Measurements from ENCODE around the gene IL25. TPM values are rescaled to one million over a fixed set of nuclear protein-coding genes. Genes with fewer than 3 reads are reported as not detected.
"Not testable (repeated sequence)": the region's sequence is repeated elsewhere in the genome, so short reads cannot be mapped to it uniquely, and the experiment has no call there.

IL25 gene
- total RNA-seq, 2 donors from 2014 or later = not detected

GRCh38 chr14:23382731-23383440 is 10.3 kb downstream of the IL25 start:
- intact Hi-C loops (cut with DNase I, micrococcal nuclease) = loop anchor here in 1 of 2 donors (10.0 kb wide), 1 partner anchor 118 kb away; no protein-coding TSS in a partner anchor
- ATAC-seq (no peak), DNase-seq (no peak)

DNA sequence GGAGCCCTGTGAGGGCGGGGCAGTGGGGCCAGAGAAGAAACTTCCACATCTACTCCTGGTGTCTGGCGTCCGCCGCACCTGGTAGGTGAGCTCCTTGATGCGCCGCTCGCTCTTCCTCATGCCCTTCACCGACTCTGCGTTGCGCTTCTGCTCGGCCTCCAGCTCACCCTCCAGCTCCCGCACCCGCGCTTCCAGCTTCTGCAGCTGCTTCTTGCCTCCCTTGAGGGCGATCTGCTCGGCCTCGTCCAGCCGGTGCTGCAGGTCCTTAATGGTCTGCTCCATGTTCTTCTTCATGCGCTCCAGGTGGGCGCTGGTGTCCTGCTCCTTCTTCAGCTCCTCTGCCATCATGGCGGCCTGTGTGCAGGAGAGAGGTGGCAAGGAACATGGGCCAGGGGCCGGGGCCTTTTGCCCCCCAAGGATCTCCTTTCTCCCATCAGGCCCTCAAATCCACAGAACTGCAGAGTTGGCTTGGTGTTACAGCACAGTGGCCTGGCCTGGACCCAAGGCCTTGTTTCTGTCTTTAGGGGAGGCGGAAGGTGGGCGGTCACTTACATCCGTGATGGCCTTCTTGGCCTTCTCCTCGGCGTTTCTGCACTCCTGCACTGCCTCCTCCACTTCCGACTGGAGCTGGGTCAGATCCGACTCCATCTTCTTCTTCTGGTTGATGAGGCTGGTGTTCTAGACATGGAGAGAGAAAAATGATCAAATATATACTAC is 11.9 kb downstream of the IL25 start:
- intact Hi-C loops (cut with DNase I, micrococcal nuclease) = loop anchor here in 1 of 2 donors (10.0 kb wide), 1 partner anchor 120 kb away; no protein-coding TSS in a partner anchor
- ATAC-seq = no peak

DNA sequence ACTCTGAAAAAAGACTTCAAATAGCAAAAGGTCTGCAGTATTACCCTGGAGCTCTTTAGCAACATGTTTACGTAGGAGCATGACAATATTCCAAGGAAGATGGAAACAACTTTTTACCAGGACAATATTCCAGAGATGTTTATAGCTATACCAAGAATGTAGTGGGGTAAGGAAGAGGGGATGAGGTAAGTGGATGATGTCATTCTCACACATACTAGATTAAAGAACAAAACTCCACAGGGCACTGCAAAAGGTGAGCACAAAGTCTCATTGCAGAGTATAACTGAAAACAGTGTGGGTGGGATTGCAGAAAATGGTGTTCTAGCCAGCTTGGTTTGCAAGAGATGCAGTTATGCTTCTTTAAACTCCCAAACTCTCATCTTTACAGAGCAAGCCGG is 12.6 kb downstream of the IL25 start:
- ATAC-seq (no peak), DNase-seq (no peak)
- intact Hi-C loops (cut with DNase I, micrococcal nuclease) = loop anchor here in 1 of 2 donors (10.0 kb wide), 1 partner anchor 120 kb away; no protein-coding TSS in a partner anchor

More for the DNA sequence above, 11.9 kb downstream of the IL25 start:
- no peak for DNase-seq

DNA sequence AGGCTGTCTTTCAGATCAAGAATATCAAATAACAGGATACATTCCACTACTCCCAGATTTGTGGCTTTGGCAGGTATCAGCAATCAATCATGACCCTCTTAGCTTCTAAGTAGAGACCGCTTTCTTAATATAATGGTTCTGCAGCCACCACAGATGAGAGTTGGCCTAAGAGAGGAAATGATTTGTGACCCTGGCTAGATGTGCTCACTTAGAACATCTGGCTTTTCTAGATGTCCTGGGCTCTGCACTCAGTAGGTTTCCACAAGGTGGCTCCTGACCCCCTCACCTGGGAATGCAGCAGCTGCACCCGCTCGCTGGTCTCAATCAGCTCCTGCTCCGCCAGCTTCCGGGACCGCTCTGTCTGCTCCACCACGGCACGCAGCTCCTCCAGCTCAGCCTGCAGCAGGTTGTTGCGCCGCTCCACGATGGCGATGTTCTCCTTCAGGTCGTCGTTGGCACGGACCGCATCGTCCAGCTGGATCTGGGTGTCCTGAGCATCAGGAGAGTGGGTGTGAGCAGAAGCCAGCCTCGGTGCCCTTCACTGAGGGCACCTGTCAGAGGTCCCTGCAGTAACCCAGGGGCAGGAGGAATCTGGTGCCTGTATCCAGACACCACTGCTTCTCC is 13.1 kb downstream of the IL25 start:
- intact Hi-C loops (cut with DNase I, micrococcal nuclease) = loop anchor here in 1 of 2 donors (10.0 kb wide), 1 partner anchor 121 kb away; no protein-coding TSS in a partner anchor
- no peak for ATAC-seq
- no peak for DNase-seq

- not testable (repeated sequence) for ATAC-seq, DNase-seq
- intact Hi-C loops (cut with DNase I, micrococcal nuclease) = loop anchor here in 1 of 2 donors (10.0 kb wide), 1 partner anchor 121 kb away; no protein-coding TSS in a partner anchor
Observed at GRCh38 chr14:23386266-23386657, 13.7 kb downstream of the IL25 start.

- intact Hi-C loops (cut with DNase I, micrococcal nuclease) = loop anchor here in 1 of 2 donors (10.0 kb wide), 1 partner anchor 122 kb away; no protein-coding TSS in a partner anchor
- DNase-seq (no peak), ATAC-seq (no peak)
Observed at GRCh38 chr14:23386999-23387398, 14.4 kb downstream of the IL25 start.

DNA sequence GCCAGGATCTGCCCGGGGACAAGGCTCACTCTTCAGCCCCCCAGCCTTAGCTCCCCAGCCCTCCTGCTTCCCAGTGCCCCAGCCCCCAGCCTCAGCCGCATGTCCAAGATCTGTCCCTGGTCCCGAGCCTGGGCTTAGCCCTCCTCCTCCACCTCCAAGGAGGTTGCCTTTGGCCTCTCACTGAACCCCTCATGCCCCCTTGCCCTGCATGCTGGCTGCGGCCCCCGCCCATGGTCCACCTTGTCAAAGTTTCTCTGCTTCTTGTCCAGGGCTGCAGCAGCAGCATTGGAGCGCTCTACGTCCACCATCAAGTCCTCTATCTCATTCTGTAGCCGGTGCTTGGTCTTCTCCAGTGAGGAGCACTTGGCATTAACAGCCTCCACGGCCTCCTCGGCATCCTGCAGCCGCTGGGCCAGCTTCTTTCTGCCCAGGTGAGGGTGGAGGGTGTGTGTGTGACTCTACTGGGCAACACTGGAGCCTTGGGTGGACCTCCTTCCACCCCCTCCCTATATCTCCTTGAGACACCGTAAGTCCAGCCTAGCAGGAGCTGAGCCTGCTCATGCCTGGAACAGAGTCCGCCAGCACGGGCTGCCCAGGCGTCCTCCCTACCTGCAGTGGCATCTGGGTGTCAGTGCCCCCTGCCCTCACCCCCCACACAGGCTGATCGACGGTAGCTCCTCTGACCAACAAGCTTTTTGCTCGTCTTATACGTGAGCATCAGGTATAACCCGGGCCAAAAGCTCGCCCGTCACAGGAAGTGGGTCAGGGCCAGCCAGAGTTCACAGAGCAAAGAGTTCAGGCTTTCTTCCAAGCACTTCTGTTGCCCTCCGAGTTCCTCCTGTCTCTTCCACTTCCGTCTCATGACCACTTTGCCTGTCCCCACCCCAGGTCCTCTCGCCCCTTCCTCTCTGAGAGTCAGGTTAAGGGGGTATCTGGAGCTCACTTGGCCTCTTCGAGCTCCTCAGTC is 15.6 kb downstream of the IL25 start:
- ATAC-seq = no peak

DNA sequence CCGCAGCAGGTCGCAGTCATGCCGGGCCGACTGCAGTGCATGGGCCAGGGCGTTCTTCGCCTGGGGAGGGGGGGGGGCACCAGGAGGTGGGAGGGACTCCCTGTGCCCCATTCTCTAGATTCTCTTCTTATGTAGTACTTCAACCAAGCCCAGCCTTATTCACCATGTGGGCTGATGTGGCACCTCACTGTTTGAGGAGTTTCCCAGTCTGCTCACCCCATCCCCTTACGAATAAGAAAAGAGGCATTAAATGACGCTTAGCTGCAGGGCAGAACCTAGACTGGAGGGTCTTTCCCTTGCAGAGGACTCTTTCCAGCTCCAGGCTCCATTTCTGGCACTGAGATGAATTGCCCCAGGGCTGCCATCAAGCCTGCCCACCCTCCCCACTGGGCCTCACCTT is 16.4 kb downstream of the IL25 start:
- no peak for ATAC-seq
- DNase-seq = no peak
- intact Hi-C loops (cut with DNase I, micrococcal nuclease) = loop anchor here in 1 of 2 donors (10.0 kb wide), 1 partner anchor 124 kb away; no protein-coding TSS in a partner anchor

More for the DNA sequence above, 15.6 kb downstream of the IL25 start:
- no peak for DNase-seq
- intact Hi-C loops (cut with DNase I, micrococcal nuclease) = loop anchor here in 1 of 2 donors (10.0 kb wide), 1 partner anchor 123 kb away; no protein-coding TSS in a partner anchor

DNA sequence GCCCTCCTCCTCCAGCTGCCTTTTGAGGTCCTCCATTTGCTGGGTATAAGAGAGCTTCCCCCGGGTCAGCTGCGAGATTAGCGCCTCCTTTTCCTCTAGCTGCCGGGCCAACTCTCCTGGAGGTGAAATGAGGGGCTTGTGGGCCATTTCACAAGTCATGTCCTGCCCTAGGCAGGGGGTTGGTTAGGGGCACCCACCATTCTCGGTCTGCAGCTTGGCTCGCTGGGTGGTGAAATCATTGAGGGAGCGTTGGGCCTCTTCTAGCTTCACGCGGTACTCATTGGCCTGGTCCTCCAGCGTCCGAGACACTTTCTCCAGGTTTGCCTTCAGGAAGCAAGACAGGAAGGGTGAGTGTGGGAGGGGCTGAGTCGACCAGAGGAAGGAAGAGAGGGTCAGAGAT is 16.8 kb downstream of the IL25 start:
- no peak for ATAC-seq
- intact Hi-C loops (cut with DNase I, micrococcal nuclease) = loop anchor here in 1 of 2 donors (10.0 kb wide), 1 partner anchor 125 kb away; no protein-coding TSS in a partner anchor
- no peak for DNase-seq

DNA sequence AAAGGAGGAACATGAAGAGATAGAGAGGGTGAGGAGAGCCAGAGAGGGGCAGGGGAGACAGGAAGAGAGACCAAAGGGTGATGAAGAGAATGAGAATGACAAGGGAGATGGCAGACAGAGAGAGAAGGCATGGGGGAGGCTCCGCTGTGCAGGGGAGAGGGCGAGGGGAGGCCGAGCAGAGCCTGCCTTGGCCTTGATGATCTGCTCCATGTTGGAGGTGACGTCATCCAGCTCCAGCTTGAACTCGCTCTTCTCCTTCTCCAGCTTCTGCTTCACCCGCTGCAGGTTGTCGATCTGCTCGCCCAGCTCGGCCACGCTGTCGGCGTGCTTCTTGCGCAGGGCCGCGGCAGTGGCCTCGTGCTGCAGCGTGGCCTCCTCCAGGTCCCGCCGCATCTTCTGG is 17.3 kb downstream of the IL25 start:
- DNase-seq, ATAC-seq: not testable (repeated sequence)
- intact Hi-C loops (cut with DNase I, micrococcal nuclease) = loop anchor here in 1 of 2 donors (10.0 kb wide), 1 partner anchor 125 kb away; no protein-coding TSS in a partner anchor

- intact Hi-C loops (cut with DNase I, micrococcal nuclease) = no loop called here
- ATAC-seq = no peak
- DNase-seq = no peak
Observed at GRCh38 chr14:23392613-23393012, 20.0 kb downstream of the IL25 start.

DNA sequence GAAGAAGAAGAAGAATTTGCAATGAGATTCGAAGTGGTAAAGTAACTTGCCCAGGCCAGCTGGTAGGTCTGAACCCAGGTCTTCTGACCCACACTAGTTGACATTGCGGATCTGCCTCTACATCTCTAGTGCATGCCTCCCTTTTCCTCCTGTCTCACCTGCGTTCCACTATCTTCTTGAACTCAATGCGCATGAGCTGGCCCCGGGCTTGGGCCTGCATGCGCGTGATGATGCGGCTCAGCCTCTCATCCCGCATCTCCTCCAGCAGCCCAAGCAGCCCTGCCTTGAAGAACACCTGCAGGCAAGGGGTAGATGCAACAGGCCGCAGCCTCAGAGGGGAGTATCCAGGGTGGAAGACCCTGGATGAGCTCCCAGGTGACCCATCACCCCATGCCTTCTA is 23.5 kb downstream of the IL25 start:
- intact Hi-C loops (cut with DNase I, micrococcal nuclease) = no loop called here
- ATAC-seq (no peak), DNase-seq (no peak)

GRCh38 chr14:23396781-23397407 is 24.3 kb downstream of the IL25 start:
- intact Hi-C loops (cut with DNase I, micrococcal nuclease) = no loop called here
- DNase-seq (no peak), ATAC-seq (no peak)

DNA sequence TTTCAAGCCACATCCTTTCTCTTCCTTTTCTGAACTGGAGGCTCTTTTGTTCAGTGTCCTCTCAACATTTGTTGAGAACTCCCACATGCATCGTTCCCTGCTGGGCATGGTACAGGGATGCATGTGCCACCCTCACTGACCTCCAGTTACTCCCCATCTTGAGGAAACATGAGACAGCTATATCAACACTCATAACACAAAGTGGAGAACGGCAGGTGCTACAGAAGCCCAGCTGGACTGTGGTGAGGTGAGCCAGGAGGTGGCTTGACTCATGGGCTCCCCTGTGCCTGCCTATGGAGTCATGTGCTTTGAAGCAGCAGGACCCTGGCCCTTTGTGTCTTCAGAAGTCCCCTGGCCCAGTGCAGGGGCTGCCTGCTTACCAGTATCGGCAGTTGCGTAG is 25.7 kb downstream of the IL25 start:
- intact Hi-C loops (cut with DNase I, micrococcal nuclease) = no loop called here
- ATAC-seq = no peak
- no peak for DNase-seq

DNA sequence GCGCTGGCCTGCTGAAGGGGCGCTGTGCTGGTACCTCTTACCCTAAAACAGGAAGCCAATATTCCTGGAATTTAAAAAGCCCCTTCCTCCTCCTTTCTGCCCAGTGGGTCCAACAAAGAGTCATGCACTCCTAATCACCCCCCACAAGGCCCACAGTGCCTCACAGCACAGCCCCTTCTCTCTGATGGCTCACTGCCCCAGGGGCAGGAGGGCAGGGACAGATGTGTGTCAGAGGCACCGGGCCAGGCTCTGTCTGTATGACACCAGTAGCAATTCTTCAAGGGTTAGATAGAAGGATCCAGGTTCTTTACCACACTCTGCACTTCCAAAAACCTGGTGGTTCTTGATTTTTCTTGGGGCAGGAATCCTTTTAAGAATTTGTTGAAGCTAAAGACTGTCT is 26.5 kb downstream of the IL25 start:
- intact Hi-C loops (cut with DNase I, micrococcal nuclease) = no loop called here
- no peak for ATAC-seq

DNA sequence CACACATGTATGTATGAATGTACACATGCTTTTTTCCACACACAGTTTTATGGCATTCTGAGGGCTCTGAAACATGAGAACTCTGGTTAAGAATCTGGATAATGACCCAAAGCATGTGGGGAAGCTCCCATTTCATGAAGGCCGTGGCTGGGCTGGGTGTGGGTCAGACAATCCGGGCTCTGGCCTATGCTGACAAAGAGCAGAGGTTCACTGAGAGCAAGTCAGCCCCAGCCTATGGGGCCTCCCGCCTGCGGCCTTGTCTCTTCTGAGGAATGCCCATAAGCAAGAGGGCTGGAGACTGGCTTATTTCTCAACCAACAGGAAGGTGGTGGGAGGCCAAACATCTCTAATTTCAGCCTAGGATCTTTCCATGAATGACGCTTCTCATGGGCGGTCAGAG is 27.0 kb downstream of the IL25 start:
- intact Hi-C loops (cut with DNase I, micrococcal nuclease) = no loop called here

More for the DNA sequence above, 26.5 kb downstream of the IL25 start:
- DNase-seq = no peak

GRCh38 chr14:23400496-23401149 is 28.0 kb downstream of the IL25 start:
- intact Hi-C loops (cut with DNase I, micrococcal nuclease); ATAC-seq; DNase-seq: not testable (repeated sequence)

More for the DNA sequence above, 27.0 kb downstream of the IL25 start:
- DNase-seq (no peak), ATAC-seq (no peak)
